A549 (cell line): ENCODE data around the gene PCNT.

ENCODE experiments used
- CHD2 ChIP-seq: fragments of 150-350 bp; IDR thresholded peaks from 2 replicates; pipeline ENCODE4 v1.6.1; 2014; ENCODE audit warnings: low read length; ENCODE audit not compliant: partially characterized antibody
- CTCF ChIP-seq: fragments of >200 bp; sonication (Bioruptor Twin); formaldehyde crosslinking; IDR thresholded peaks from 3 replicates; pipeline ENCODE4 v1.5.1; 2016
- EP300 ChIP-seq, 2 experiments: fragments of >200 bp; sonication (Bioruptor Twin); formaldehyde crosslinking; IDR thresholded peaks; 2 replicates in 1 of 2; 3 replicates in 1 of 2; pipeline ENCODE4 v1.6.1; 2016 to 2017
- ESRRA ChIP-seq: fragments of 150-350 bp; IDR thresholded peaks from 2 replicates; pipeline ENCODE4 v1.6.1; 2014; ENCODE audit warnings: mild to moderate bottlenecking, low read length, borderline replicate concordance
- HDAC2 ChIP-seq: fragments of 200-600 bp; sonication (generic); IDR thresholded peaks from 2 replicates; pipeline ENCODE4 v1.6.1; 2016
- HMGXB4 ChIP-seq: fragments of 250-450 bp; sonication (Bioruptor Pico); IDR thresholded peaks from 2 replicates; pipeline ENCODE4 v1.5.0; 2021; ENCODE audit warnings: mild to moderate bottlenecking, moderate library complexity, borderline replicate concordance
- PBX3 ChIP-seq: IDR thresholded peaks from 2 replicates; pipeline ENCODE4 v1.6.1; 2012
- PHF8 ChIP-seq: fragments of 200-600 bp; sonication (generic); IDR thresholded peaks from 2 replicates; pipeline ENCODE4 v1.6.1; 2016; ENCODE audit warnings: low read depth, mild to moderate bottlenecking, antibody characterized with exemption, moderate library complexity, borderline replicate concordance
- POLR2A ChIP-seq: IDR thresholded peaks from 2 replicates; pipeline ENCODE4 v1.6.1; 2012; ENCODE audit warnings: mild to moderate bottlenecking, low read length
- REST ChIP-seq: fragments of 200-600 bp; sonication (generic); IDR thresholded peaks from 2 replicates; pipeline ENCODE4 v1.6.1; 2016; ENCODE audit warnings: antibody characterized with exemption, mild to moderate bottlenecking, moderate library complexity

GRCh38 chr21:46351476-46352163, 27.7 kb downstream of the PCNT start:
- TF ChIP-seq CTCF (no peak), ESRRA (no peak), REST (no peak), CHD2 (no peak), POLR2A (no peak), PHF8 (no peak), EP300 (IDR thresholded peaks at IDR 0.05) (no peak), PBX3 (no peak), HDAC2 (no peak), HMGXB4 (CRISPR knock-in tag) (no peak)
